Measurements from ENCODE around the gene IL19.

Gene IL19

GRCh38 chr1:206833801-206834200 lies 63.2 kb downstream of the IL19 start:
- Histone ChIP-seq H3K4me3 (ENCODE audit: insufficient read depth, low read length, poor library complexity, severe bottlenecking) (no peak overlapping the region), H3K4me2 (ENCODE audit: low read depth, low read length, poor library complexity, severe bottlenecking) (no peak overlapping the region), H3F3A (ENCODE audit: insufficient read depth) (no peaks in the 10 kb centered on the region), H3K27me3 (ENCODE audit: low read length) (no peaks in the 10 kb centered on the region), H3K79me2 (ENCODE audit: insufficient read depth, low read length) (no peaks in the 10 kb centered on the region), H3K9me2 (replicated peaks; ENCODE audit: insufficient read depth, low read length) (no peaks in the 10 kb centered on the region), H3K9ac (ENCODE audit: low read length) (no peak overlapping the region), H3K9me3 (ENCODE audit: insufficient read depth, low read length) (no peaks in the 10 kb centered on the region), H3K36me3 (ENCODE audit: low read length) (no peaks in the 10 kb centered on the region), H4K20me1 (ENCODE audit: low read depth, low read length) (no peaks in the 10 kb centered on the region), H2AFZ (ENCODE audit: low read depth, low read length, severe bottlenecking) (no peak overlapping the region), H3K27ac (ENCODE audit: low read depth, low read length) (no peak overlapping the region)
- TF ChIP-seq CTCF (IDR thresholded peaks at IDR 0.05; ENCODE audit: insufficient read depth, low read length, poor library complexity, severe bottlenecking) (no peak), EZH2phosphoT487 (conservative IDR thresholded peaks at IDR 0.05; ENCODE audit: low read length) (no peak)

- TF ChIP-seq EZH2phosphoT487 (conservative IDR thresholded peaks at IDR 0.05; ENCODE audit: low read length) (no peak), CTCF (IDR thresholded peaks at IDR 0.05; ENCODE audit: insufficient read depth, low read length, poor library complexity, severe bottlenecking) (no peak)
- Histone ChIP-seq H3F3A (ENCODE audit: insufficient read depth) (no peaks in the 10 kb centered on the region), H2AFZ (ENCODE audit: low read depth, low read length, severe bottlenecking) (no peak overlapping the region), H3K27me3 (ENCODE audit: low read length) (no peaks in the 10 kb centered on the region), H3K9ac (ENCODE audit: low read length) (no peak overlapping the region), H3K9me2 (replicated peaks; ENCODE audit: insufficient read depth, low read length) (no peaks in the 10 kb centered on the region), H3K27ac (ENCODE audit: low read depth, low read length) (no peak overlapping the region), H3K4me3 (ENCODE audit: insufficient read depth, low read length, poor library complexity, severe bottlenecking) (no peak overlapping the region), H3K36me3 (ENCODE audit: low read length) (no peaks in the 10 kb centered on the region), H4K20me1 (ENCODE audit: low read depth, low read length) (no peaks in the 10 kb centered on the region), H3K4me2 (ENCODE audit: low read depth, low read length, poor library complexity, severe bottlenecking) (no peak overlapping the region), H3K79me2 (ENCODE audit: insufficient read depth, low read length) (no peaks in the 10 kb centered on the region), H3K9me3 (ENCODE audit: insufficient read depth, low read length) (no peaks in the 10 kb centered on the region)
These were observed 63.6 kb downstream of the IL19 start for GRCh38 chr1:206834217-206834616.

- Histone ChIP-seq H3K27me3 (ENCODE audit: low read length) (no peaks in the 10 kb centered on the region), H3K79me2 (ENCODE audit: insufficient read depth, low read length) (no peaks in the 10 kb centered on the region), H3K27ac (ENCODE audit: low read depth, low read length) (no peak overlapping the region), H4K20me1 (ENCODE audit: low read depth, low read length) (no peaks in the 10 kb centered on the region), H3K9me3 (ENCODE audit: insufficient read depth, low read length) (no peaks in the 10 kb centered on the region), H3K4me2 (ENCODE audit: low read depth, low read length, poor library complexity, severe bottlenecking) (no peak overlapping the region), H3K4me3 (ENCODE audit: insufficient read depth, low read length, poor library complexity, severe bottlenecking) (no peak overlapping the region), H3K9ac (ENCODE audit: low read length) (no peak overlapping the region), H2AFZ (ENCODE audit: low read depth, low read length, severe bottlenecking) (no peak overlapping the region), H3K36me3 (ENCODE audit: low read length) (no peaks in the 10 kb centered on the region), H3F3A (ENCODE audit: insufficient read depth) (no peaks in the 10 kb centered on the region), H3K9me2 (replicated peaks; ENCODE audit: insufficient read depth, low read length) (no peaks in the 10 kb centered on the region)
- TF ChIP-seq EZH2phosphoT487 (conservative IDR thresholded peaks at IDR 0.05; ENCODE audit: low read length) (no peak), CTCF (IDR thresholded peaks at IDR 0.05; ENCODE audit: insufficient read depth, low read length, poor library complexity, severe bottlenecking) (no peak)
These were observed 64.1 kb downstream of the IL19 start for GRCh38 chr1:206834711-206835110.
